Smooth muscle cell (in vitro differentiated cells): Measurements from ENCODE around the gene BAIAP2. TPM values are rescaled to one million over a fixed set of nuclear protein-coding genes. Genes with fewer than 3 reads are reported as not detected.

Experiments
- DNase-seq: peaks from one replicate; lab custom pipeline; 2025; ENCODE audit not compliant: unreplicated experiment; lab: John Stamatoyannopoulos, UW
- H2AFZ ChIP-seq: fragments of 200-600 bp; sonication (generic); 2 replicates; pipeline ENCODE4 v1.6.0; 2016; ENCODE audit warnings: antibody characterized with exemption, low read depth, mild to moderate bottlenecking
- H3F3A ChIP-seq: fragments of 200-600 bp; sonication (generic); 2 replicates; pipeline ENCODE4 v1.6.0; 2017; ENCODE audit warnings: antibody characterized with exemption, low read depth
- H3K27ac ChIP-seq: fragments of 200-600 bp; sonication (generic); 2 replicates; pipeline ENCODE4 v1.5.1; 2016; ENCODE audit warnings: low read depth, mild to moderate bottlenecking
- H3K27me3 ChIP-seq: fragments of 200-600 bp; sonication (generic); 2 replicates; pipeline ENCODE4 v1.6.1; 2016; ENCODE audit warnings: low read depth, mild to moderate bottlenecking
- H3K36me3 ChIP-seq: fragments of 200-600 bp; sonication (generic); 2 replicates; pipeline ENCODE4 v1.5.1; 2016; ENCODE audit warnings: low read depth
- H3K4me1 ChIP-seq: fragments of 200-600 bp; sonication (generic); 2 replicates; pipeline ENCODE4 v1.5.1; 2016; ENCODE audit warnings: low read depth
- H3K4me2 ChIP-seq: fragments of 200-600 bp; sonication (generic); 2 replicates; pipeline ENCODE4 v1.6.0; 2016; ENCODE audit warnings: mild to moderate bottlenecking
- H3K4me3 ChIP-seq: fragments of 200-600 bp; sonication (generic); 2 replicates; pipeline ENCODE4 v1.5.1; 2016; ENCODE audit warnings: mild to moderate bottlenecking
- H3K79me2 ChIP-seq: fragments of 200-600 bp; sonication (generic); 2 replicates; pipeline ENCODE4 v1.6.0; 2016; ENCODE audit warnings: low read depth, mild to moderate bottlenecking
- H3K9ac ChIP-seq: fragments of 200-600 bp; sonication (generic); 2 replicates; pipeline ENCODE4 v1.6.0; 2016; ENCODE audit warnings: low read depth
- H3K9me3 ChIP-seq: fragments of 200-600 bp; sonication (generic); replicated peaks from 2 replicates; pipeline ENCODE4 v1.5.1; 2016; ENCODE audit warnings: low read depth
- H4K20me1 ChIP-seq: fragments of 200-600 bp; sonication (generic); 2 replicates; pipeline ENCODE4 v1.6.0; 2016; ENCODE audit warnings: low read depth
- WGBS: methylation state at CpG from one replicate; pipeline ENCODE4 v1.1.7; 2016; ENCODE audit warnings: low lambda C conversion rate; 5-methylcytosine and 5-hydroxymethylcytosine counted together
- polyA plus RNA-seq: library from polyadenylated mRNA; unstranded; fragments of >200 nt; fragmentation: Nextera tagmentation; extraction: Ambion mirVana; gene quantifications from 2 replicates; pipeline ENCODE4 v1.2.1, GENCODE V29; 2016
- total RNA-seq: library from RNA; depleted of rRNA; stranded (reverse); fragments of >200 nt; gene quantifications from 2 replicates; pipeline ENCODE4 v1.2.3, GENCODE V29; 2014
- TF ChIP-seq, protein P1 (sequence below): fragments of 200-600 bp; sonication (generic); IDR thresholded peaks from 2 replicates; pipeline ENCODE4 v1.5.1; 2017; ENCODE audit warnings: borderline replicate concordance, mild to moderate bottlenecking, antibody characterized with exemption; ENCODE audit not compliant: insufficient read depth, poor library complexity, severe bottlenecking

The BAIAP2 gene
- total and polyA plus RNA-seq, 2 experiments from 2014 or later, result 26.6 to 41.9 TPM

DNA sequence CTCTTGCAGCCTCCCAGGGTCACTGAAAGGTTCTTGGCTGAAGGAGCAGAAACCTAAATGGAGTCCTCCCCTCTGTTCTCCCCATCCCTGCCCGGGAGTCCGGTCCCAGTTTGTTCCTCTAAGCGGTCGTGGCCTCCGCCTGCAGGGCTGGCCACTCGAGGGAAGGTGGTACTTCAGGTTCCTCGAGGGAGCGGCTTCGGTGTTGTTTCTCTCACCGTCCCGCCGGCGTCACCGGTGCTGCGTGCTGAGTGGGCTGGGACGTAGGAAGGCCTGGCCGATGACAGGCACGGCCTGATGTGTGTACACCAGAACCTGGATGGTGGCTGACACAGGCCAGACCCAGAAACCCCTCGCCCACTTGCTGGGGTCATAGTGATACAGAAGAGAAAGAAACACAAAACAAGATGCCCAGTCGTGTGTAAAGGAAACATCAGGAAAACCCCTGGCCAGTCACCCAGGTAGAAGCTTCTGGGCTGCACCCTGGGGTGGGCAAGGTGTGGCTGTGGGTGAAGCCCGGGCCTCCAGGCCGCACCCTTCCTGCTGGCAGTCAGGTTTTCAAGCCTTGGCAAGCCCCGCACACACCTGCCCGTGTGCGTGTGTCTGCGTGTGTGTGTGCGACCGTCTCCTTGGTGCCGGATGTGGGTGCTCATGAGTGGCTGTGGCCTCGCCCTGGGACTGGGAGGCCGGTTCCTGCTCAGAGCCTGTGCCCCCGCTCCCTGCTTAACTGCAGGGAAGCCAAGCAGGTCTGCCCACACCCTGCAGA, 52.0 kb downstream of the BAIAP2 start:
- no peak overlapping the region for H3K4me3 ChIP-seq
- H3K27me3 ChIP-seq, result no peaks in the 10 kb centered on the region
- WGBS, result 93% methylated on average over 32 of the region's 32 CpGs
- H3F3A ChIP-seq, result no peaks in the 10 kb centered on the region
- no peak overlapping the region for H3K27ac ChIP-seq
- H3K9ac ChIP-seq, result no peak overlapping the region
- no peaks in the 10 kb centered on the region for H3K9me3 ChIP-seq
- H3K4me1 ChIP-seq, result no peaks in the 10 kb centered on the region
- TF ChIP-seq, protein P1, sequence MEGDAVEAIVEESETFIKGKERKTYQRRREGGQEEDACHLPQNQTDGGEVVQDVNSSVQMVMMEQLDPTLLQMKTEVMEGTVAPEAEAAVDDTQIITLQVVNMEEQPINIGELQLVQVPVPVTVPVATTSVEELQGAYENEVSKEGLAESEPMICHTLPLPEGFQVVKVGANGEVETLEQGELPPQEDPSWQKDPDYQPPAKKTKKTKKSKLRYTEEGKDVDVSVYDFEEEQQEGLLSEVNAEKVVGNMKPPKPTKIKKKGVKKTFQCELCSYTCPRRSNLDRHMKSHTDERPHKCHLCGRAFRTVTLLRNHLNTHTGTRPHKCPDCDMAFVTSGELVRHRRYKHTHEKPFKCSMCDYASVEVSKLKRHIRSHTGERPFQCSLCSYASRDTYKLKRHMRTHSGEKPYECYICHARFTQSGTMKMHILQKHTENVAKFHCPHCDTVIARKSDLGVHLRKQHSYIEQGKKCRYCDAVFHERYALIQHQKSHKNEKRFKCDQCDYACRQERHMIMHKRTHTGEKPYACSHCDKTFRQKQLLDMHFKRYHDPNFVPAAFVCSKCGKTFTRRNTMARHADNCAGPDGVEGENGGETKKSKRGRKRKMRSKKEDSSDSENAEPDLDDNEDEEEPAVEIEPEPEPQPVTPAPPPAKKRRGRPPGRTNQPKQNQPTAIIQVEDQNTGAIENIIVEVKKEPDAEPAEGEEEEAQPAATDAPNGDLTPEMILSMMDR, result no peak
- no peaks in the 10 kb centered on the region for H3K79me2 ChIP-seq
- DNase-seq, result no peak
- H4K20me1 ChIP-seq, result peaks cover 66% of the 10 kb centered on the region
- no peak overlapping the region for H3K4me2 ChIP-seq
- H3K36me3 ChIP-seq, result no peaks in the 10 kb centered on the region
- no peak overlapping the region for H2AFZ ChIP-seq

DNA sequence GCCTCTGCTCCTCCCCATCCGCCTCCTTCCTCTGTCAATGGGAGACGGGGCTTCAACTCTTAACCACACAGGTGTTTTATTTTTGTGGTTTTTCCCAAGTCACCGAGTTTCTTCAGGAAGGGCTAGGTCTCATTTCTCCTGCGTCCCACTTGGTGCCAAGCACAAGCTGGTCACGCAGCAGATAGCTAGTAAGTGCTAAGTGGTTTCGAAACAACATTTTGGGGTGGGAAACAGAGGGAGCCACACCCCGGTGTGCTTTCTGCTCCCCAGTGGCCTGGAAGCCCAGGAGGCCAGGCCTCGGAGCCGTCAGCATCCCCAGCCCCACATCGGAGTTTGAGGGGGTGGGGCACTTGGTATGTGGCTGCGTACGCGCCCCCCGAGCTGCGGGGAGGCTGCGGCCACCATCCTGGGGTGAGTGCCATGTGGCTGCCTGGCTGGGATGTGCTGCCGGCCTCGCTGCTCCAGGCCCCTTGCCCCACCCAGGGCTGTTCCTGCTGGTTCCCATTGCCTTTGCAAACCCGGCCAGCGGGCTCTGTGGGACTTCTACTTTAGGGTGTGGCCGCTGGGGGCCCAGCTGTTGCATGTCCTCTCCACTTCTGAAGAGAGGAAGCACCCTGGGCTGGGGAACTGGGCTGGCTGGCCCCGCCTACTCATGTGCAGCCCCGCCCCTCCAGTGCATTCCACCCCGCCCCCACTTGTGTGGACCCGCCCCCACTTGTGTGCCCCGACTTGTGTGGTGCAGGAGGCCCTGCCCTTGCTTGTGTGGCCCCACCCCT, 55.6 kb downstream of the BAIAP2 start:
- H3K9me3 ChIP-seq, result no peaks in the 10 kb centered on the region
- peaks cover 20% of the 10 kb centered on the region for H3K4me1 ChIP-seq
- H3K27me3 ChIP-seq, result no peaks in the 10 kb centered on the region
- no peak overlapping the region for H3K4me2 ChIP-seq
- H3F3A ChIP-seq, result peaks cover 2% of the 10 kb centered on the region
- no peak overlapping the region for H2AFZ ChIP-seq
- H3K79me2 ChIP-seq, result no peaks in the 10 kb centered on the region
- H3K27ac ChIP-seq, result no peak overlapping the region
- TF ChIP-seq, protein P1, result no peak
- no peak overlapping the region for H3K9ac ChIP-seq
- H3K4me3 ChIP-seq, result no peak overlapping the region
- peaks cover 55% of the 10 kb centered on the region for H4K20me1 ChIP-seq
- DNase-seq, result no peak
- WGBS, result 78% methylated on average over 21 of the region's 26 CpGs
- no peaks in the 10 kb centered on the region for H3K36me3 ChIP-seq

DNA sequence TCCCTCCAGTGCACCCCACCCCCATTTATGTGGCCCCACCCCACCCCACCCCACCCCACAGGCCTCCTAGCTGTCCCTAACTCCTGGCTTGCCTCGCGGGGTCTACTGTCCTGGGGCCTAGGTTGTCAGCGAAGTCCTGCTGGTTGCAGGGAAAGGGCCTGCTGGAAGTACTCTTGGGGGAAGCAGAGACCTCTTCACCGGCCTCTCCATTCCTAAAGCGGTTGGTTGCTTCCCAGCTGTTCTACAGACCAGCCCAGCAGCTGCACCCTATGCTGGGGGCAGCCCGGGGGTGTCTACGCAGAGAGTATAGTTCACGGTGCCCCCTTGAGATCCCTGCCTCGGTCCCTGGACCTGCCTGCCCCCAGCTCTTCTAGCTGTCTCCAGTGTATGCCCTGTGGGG, 56.2 kb downstream of the BAIAP2 start:
- H3K27me3 ChIP-seq, result no peaks in the 10 kb centered on the region
- no peak overlapping the region for H3K4me3 ChIP-seq
- 90% methylated on average over 9 of the region's 9 CpGs for WGBS
- H4K20me1 ChIP-seq, result peaks cover 54% of the 10 kb centered on the region
- no peaks in the 10 kb centered on the region for H3K36me3 ChIP-seq
- DNase-seq, result no peak
- no peak overlapping the region for H3K4me2 ChIP-seq
- H3K4me1 ChIP-seq, result peaks cover 25% of the 10 kb centered on the region
- no peak overlapping the region for H3K9ac ChIP-seq
- H3K27ac ChIP-seq, result no peak overlapping the region
- no peaks in the 10 kb centered on the region for H3K79me2 ChIP-seq
- no peaks in the 10 kb centered on the region for H3K9me3 ChIP-seq
- peaks cover 4% of the 10 kb centered on the region for H3F3A ChIP-seq
- H2AFZ ChIP-seq, result no peak overlapping the region
- TF ChIP-seq, protein P1, result no peak
